ENCODE data around the gene KLHL22.
A peak's percentile ranks its signal among the peaks of the same experiment; 100 is the strongest.
"Not testable (repeated sequence)": the region's sequence is repeated elsewhere in the genome, so short reads cannot be mapped to it uniquely, and the experiment has no call there.

Gene KLHL22, protein sequence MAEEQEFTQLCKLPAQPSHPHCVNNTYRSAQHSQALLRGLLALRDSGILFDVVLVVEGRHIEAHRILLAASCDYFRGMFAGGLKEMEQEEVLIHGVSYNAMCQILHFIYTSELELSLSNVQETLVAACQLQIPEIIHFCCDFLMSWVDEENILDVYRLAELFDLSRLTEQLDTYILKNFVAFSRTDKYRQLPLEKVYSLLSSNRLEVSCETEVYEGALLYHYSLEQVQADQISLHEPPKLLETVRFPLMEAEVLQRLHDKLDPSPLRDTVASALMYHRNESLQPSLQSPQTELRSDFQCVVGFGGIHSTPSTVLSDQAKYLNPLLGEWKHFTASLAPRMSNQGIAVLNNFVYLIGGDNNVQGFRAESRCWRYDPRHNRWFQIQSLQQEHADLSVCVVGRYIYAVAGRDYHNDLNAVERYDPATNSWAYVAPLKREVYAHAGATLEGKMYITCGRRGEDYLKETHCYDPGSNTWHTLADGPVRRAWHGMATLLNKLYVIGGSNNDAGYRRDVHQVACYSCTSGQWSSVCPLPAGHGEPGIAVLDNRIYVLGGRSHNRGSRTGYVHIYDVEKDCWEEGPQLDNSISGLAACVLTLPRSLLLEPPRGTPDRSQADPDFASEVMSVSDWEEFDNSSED

DNA sequence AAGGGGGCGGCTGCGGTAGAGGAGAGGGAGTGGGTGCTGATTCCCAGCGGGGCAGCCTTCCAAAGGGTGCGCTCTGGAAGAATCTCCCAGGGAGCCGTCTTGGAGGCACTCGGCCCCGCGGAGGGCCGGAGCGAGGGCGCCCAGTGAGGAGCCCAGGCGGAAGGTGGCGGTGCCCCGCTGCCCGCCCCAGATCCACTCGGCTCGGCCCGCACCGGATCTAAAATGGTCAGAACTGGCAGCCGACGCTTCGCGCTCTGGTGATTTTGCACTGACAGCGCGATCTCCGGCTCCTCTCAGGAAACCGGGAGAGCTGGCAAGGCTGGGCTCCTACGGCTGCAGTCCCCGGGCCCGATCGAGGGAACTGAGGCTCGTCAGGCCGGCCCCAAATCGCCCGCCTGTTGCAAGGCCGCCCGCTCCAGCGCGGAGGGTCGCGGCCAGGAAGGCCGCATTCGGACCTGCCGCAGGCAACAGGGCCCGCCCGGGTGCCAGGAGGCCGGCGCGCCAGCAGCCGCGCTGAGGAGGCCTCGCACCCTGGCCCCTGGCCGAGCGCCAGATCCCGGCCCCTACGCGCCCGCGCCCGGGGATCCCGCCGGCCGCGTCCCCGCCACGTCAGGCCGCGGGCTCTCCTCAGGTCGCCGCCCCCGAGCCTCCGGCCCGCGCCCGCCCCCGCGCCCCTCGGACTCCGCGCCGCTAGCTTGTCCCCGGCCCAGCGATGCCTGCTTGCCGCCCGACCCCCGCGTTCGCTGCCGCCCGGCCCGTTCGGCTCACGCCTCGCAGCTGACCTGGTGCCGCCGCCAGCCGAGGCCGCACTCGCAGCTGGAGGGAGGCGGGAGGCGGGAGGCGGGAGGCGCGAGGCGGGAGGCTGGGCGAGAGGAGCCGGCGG, at the start of gene KLHL22:
Gene KLHL22 (minus strand): TSS at position 818 of the 883 bp plus-strand sequence. CDS start 6,584 bp downstream, outside the sequence.
- DNase-seq: no peak

DNA sequence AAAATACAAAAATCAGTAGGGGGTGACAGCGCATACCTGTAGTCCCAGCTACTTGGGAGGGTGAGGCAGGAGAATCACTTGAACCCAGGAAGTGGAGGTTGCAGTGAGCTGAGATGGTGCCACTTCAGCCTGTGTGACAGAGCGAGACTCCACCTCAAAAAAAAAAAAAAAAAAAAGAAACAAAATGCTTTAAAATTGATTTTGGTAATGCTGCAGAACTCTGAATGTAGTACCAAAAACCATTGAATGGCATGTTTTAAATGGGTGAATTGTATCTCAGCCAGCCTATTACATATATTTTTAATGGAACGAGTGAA, 49.7 kb upstream of the KLHL22 start:
- DNase-seq: not testable (repeated sequence)

DNA sequence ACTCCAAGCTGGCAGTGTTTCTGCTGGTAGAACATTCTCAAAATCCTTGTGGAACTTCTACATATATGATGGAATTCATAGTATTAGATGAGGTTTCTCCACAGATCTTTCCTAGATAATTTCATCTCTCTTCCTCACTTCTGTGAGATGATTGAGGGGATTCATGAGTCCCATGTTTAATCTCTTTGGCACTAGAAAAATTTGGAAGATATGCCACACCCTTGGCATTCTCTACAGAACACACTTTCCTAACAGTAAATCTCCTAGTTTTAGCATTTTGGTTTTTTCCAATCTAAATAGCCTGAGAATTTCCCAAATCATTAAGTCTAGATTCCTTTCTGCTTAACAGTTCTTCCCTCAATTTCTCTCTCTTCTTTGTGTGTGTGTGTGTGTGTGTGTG, 47.1 kb upstream of the KLHL22 start:
- DNase-seq: no peak

DNA sequence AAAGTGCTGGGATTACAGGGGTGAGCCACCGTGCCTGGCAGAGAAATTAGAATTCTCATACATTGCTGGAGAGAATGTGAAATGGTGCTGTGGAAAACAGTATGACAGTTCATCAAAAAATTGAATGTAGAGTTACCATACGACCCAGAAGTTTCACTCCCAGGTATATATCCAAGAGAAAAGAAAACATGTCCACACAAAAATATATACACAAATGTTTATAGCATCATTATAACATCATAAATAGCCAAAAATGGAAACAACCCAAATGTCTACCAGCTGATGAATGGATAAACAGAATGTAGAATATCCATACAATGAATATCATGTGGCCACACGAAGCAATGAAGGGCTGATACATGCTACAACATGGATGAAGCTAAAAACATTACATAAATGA, 46.5 kb upstream of the KLHL22 start:
- no peak for DNase-seq

DNA sequence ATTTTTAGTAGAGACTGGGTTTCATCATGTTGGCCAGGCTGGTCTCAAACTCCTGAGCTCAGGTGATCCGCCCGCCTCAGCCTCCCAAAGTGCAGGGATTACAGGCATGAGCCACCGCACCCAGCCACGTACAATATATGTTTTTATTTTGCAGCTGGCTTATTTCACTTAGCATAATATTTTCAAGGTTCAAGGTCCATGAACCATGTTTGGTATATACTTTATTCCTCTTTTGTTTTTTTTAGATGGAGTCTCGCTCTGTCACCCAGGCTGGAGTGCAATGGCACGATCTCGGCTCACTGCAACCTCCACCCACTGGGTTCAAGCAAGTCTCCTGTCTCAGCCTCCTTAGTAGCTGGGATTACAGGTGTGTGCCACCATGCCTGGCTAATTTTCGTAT, 43.3 kb upstream of the KLHL22 start:
- DNase-seq: not testable (repeated sequence)

DNA sequence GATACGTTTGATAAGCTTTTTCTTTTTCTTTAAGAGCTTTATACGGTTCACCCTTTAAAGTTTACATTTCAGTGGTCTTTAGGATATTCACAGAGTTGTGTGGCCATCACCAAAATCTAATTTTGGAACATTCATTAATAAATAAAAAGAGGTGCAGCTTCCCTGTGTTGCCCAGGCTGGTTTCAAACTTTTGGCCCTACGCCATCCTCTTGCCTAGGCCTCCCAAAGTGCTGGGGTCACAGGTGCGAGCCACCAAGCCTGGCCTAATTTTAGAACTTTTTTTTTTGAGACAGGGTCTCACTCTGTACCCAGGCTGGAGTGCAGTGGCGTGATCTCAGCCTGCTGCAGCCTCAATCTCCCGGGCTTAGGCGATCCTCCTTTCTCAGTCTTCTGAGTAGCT, 42.4 kb upstream of the KLHL22 start:
- no peak for DNase-seq

DNA sequence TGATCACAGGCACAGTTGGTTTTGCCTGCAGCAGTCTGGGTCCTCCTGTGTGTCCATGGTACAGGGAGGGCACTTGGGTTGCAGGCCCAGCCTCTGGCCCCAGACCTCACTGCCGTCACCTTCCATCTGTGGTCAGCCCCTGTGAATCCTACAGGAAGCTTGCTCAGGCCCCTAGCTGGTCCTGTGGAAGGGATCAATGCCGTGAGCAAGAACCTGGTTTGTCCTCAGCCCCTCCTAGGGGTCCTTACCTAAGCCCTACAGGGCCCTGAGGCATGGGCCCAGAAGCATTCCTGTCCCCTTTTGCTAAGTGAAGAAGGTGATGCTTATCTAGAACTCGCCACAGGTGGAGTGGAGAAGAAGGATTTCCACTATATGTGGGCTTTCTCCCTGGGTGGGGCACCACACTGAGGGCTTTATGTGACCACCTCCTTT, 41.7 kb upstream of the KLHL22 start:
- DNase-seq: no peak

DNA sequence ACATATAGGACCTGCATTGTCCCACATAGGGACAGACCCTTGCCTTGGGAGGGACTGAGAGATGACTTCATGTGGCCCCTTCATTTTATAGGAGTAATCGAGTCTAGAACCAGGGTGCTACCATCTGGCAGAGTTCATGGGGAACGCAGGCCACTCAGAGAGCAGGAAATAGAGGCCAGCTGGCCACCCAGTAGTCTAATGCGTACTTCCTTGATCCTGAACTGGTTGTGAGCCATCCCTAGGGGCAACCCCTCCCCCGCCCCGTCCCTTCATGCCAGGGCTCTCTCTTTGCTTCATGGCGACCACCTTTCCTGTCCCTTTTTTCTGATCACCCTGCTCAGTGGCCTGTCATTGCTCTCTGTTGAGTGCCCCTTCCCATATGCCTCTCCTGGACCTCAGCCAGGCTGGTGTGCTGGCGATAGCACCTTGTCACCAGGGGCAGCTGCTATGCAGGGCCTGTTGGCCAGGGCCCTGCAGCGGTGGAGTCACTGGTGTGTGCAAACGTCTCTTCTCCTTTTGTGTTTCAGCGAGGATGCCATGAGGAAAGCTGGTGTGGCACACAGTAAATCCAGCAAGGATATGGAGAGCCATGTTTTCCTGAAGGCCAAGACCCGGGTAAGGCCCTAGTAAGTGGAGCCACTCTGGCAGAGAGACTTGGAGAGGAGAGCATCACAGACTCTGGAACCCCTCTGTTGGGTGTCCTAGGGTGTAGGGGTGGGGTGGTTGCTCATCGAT, 41.2 kb upstream of the KLHL22 start:
- no peak for DNase-seq

DNA sequence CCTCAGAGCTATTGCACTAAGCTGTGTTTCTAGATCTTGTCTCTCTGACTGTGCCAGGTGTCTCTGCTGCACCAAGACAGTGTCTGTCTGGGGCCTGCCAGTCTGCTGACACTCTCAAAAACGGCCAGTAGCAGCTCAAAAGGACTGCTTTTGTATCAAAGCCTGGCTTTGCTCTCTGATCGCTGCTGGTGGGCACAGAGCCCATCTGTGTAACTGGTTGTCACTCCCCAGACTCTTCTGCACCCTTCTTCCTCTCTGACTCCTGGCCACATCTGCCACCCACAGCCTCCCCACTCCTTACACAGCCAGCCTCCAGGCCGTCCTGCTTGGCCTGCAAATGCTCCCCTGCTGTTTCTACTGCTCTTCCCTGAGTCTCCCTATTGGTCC, 38.3 kb upstream of the KLHL22 start:
- DNase-seq: no peak

DNA sequence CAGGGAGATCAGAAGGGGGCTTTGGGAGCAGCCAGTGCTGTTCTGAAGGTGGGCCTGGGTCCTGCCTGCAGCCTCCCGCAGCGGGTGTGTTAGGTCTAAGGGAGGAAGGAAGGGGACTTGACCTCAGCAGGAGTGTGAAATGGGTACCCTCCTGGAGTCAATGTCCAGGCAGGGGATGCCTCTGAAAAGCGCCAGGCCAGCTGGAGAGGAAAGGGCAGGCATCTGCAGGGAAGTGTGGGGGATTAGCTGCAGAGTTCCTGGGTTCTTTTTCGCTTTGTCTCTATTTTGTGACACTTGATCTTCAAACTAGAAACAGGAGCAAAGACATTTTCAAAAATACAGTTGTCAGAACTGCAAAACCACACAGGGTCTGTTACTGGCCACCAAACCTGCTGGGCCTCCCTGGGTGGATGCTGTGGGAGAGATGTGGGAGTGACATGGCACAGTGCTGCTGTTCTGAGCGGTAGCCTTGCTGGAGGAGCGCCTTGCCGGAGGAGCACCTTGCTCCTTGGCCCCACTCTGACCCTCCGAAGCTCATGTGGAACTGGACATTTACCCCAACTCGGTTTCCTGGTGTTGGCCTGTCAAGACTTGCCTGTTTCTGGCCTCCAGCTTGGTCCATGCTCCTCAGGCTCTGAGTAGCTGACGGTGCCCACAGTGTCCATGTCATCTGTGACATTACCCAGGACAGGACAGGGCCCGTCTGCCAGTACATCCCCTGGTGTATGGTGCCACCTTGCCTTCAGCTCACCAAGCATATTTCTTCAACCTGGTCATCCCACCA, 37.7 kb upstream of the KLHL22 start:
- no peak for DNase-seq

DNA sequence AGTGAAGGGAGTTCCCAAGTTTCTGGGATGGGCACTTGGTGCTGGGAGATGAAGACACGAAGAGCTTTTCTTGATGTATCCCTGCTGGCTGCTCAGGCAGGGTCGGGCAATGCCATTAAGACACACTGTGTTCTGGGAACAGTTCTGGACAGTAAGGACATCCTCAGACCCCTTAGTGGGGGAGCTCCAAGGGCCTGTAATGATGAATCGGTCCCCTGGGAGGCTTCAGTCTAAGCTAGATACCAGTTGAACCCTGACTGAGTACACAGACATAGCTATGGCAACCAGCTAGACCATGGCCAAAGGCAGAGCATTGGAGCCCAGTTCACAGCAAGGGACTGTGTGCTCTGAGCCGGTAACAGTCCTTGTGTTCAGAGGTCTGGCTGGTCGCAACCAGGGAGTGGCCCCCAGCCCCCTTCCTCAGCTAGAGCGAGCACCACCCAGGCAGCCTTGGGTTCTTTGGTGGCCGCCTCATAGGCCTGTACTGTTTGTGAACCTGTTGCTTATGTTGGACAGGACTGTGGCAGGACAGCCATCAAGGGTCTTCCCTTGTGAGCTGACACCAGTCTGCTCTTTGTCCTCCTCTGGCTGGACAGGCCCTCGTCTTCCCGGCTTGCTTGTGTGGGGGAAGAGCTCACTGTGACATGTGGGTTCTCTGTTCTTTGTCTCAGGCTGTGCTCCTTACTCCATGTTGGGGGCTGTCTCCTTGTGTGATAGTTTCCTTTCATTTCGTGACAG, 36.8 kb upstream of the KLHL22 start:
- no peak for DNase-seq

DNA sequence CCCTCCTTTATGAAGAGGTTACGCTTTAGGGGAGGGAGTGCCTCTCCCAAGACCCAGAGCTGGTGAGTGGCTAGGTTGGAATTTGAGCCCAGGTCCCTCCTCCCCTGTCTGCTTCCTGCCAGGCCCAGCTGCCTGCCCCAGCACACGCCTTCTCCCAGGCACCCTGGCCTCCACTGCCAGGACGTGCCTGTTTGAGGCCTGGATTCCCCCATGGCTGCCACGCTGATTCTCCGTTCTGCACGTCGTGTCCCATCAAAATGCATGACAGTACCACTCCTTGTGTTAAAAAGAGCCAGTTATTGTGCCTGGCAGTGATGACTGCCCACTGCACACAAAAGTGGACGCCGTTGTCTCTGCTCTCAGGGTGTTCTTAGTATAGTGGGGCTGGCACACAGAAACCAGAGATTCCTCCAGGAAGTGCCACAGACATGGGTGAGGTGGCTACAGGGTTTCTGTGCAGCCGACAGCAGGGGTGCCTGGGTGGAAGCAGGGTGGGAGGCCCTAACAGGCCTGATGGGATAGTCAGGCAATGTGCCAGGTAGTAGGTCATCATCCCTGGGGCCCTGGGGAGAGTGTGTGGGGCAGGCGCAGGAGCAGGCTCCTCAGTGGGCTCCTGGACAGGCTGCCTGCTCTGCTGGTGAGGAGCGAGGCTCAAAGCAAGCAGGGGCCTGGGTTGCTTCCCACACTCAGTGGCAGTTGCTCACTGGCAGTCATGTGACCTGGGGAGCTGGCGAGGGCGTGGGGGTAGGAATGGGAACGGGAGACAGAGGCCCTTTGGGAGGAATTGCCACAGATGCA, 36.0 kb upstream of the KLHL22 start:
- peak; percentile 68 for DNase-seq

DNA sequence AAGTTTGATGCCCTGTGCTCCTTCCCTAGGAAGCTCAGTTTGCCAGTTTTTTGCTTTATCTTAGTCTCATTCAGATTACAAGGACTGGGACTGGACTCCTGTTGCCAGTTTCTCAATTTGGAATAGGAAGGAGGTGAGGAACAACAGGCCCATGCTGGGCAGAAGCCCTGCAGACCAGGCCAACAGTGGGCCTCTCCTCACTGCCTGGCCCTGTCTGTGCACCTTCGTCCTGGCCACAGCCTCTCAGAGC, 35.5 kb upstream of the KLHL22 start:
- no peak for DNase-seq

DNA sequence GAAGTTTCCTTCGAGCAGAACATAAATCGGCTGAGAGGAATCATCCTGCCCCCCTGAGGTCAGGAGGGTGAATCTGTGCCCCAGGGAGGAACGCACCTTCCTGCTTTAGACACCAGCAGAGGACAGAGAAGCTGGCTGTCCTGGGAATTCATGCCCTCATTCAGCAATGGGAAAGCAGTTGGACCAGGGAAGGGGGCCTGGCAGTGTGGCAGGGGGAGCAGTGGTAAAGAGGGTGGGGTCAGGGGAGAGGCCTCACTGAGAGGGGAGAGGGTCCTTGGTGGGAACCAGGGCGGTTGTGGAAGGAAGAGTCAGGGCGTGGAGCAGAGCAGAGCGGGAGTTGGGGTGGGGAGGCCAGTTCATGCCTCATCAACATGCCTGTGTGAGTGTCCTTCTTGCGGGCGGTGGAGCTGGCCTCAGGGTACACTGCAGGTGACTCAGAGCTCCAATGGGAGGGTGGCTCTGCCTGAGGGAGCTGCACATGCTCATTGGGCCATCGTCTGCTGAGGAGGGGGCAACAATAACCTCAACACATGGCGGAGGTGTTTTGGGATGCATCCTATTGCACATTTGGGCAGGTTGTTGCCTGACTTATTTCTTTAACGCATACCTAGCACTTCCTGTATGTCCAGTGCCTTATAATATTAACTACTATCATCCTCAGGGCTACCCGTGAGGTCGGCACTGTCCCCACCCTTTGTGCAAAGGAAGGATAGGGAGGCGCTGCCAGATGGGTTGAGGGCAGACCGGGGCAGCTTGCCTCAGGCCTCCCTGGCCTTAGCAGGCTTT, 35.0 kb upstream of the KLHL22 start:
- peak; percentile 78 for DNase-seq

DNA sequence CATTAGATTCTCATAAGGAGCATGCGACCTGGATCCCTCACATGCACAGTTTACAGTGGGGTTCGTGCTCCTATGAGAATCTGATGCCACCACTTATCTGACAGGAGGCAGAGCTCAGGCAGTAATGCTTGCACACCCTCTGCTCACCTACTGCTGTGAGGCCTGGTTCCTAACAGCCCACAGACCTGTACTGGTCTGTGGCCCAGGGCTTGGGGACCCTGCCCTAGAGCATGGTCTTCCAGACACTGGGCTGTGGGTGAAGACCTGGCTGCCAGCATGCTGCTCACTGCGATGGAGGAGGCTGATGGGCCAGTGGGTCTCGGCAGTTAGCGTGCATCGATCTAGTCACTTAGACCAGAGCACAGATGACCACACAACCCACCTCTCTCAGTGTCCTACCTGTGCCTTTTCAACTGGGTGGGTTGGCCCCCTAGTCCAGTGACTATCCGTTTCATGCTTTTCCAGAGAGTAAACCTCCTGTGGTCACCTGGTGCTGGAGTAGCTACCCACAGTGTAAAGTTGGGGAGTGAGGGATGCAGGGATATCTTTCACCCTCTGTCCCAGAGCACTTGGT, 32.9 kb upstream of the KLHL22 start:
- no peak for DNase-seq

DNA sequence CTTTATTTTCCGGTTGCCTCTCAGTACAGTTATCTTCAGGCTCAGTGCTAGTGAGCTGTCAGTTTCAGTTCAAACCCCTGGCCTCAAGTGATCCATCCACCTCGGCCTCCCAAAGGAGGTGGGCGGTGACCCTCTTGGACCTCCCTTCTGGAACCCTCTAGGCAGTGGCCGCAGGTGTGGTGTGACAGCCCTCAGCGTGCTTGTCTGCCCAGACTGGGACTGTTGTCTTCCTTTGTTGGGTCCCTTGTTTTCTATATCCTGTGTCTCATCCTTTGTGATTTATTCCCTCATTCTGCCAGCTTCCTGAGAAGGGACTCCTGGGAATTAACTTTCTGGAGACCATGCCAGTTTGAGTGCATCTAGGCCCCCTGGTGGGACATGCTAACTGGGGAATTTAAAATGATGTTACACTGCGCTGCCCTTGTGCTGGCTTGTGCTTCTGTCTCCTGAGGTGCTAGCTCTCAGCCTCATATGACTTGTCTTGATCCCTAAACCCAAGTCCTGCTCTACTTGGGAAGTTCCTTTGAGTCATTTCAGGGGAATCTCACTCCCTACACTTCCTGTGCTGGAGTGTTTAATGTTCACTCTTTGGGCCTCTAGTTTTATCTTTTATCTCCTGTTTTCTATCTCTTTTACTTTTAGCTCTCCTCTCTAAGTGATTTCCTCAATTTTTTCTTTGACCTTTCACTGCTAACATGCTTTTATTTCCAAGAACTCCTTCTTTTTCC, 31.2 kb upstream of the KLHL22 start:
- peak; percentile 52 for DNase-seq

DNA sequence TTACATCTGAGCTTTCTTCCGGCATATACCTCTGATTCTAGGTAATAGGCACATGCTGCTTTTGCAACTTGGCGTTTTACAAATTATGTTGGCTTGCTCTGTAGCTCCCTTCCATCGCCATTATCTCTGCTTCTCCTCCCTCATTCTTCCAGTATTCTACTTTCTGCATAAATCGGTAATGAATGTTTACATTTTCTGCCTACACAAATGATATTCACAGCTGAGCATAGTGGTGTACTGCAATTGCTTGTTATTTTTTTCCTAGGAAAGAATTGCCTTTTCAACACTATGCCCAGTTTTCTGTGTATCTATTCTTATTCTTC, 30.7 kb upstream of the KLHL22 start:
- DNase-seq: no peak

DNA sequence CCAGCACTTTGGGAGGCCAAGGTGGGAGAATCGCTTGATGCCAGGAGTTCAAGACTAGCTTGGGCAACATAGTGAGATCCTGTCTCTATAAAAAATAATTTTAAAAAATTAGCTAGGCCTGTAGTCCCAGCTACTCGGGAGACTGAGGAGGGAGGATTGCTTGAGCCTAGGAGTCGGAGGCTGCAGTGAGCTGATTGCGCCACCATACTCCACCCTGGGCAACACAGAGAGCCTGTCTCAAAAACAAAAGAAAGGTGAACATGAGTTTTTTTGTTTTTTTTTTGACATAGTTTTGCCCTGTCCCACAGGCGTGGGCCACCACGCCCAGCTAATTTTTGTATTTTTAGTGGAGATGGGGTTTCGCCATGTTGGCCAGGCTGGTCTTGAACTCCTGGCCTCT, 29.5 kb upstream of the KLHL22 start:
- no peak for DNase-seq

DNA sequence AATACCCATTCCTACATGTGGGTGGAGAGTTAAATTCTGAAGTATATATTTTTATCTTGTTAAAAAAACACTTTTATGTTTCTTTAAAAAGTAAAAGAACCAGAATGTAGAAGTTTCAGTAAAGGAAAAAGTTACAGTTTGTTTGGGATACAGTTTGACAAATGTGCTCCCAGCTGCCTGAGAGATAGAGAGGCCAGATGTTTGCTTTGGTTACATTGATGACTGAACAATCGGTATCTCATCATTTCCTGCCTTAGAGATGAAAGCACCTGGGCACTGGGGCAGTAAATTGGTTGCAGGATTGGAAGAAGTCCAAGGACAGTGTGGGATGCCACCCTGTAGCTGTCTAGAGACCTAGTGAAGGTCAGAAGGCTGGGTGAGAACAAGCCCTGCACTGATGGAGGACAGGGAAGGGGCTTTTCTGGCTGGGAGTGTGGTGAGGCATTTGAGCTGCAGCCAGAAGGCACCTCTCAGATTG, 28.4 kb upstream of the KLHL22 start:
- DNase-seq: no peak
